ENCODE results near the gene HAUS1. TPM values are rescaled to one million over a fixed set of nuclear protein-coding genes. Genes with fewer than 3 reads are reported as not detected.

Gene HAUS1
- total RNA-seq, result 30.4 TPM

GRCh38 chr18:46104128-46104911, at the start of gene HAUS1:
TSS of gene HAUS1 (plus strand) at chr18:46104385. CDS start at chr18:46104412, 27 bp downstream.

GRCh38 chr18:46071653-46072375, 32.4 kb upstream of the HAUS1 start, which contains the start of gene PSTPIP2:
TSS of gene PSTPIP2 (minus strand) at chr18:46072260. CDS start at chr18:46072188, 72 bp downstream.

GRCh38 chr18:46097801-46098615, 6.2 kb upstream of the HAUS1 start, which contains the start of gene ATP5F1A:
TSS of gene ATP5F1A (minus strand) at chr18:46098296. CDS start at chr18:46098231, 65 bp downstream.

Small RNA genes lying within 50 kb of the gene (small RNA-seq; reads per million reads assigned to genes)
- not detected for gene RNU6-1278P
- gene RNY4P37, result 0.10 reads per million

Other genes starting within 250 kb of the HAUS1 start
- 25.4 TPM for gene EPG5, start 137.1 kb upstream of the HAUS1 start, total RNA-seq
- 2.3 TPM for gene PSTPIP2, start 32.1 kb upstream of the HAUS1 start, total RNA-seq
- gene ATP5F1A, start 6.1 kb upstream of the HAUS1 start, total RNA-seq, result 647 TPM